Omental fat pad (tissue), 4 donors: ENCODE data around the gene DENND5B. TPM values are rescaled to one million over a fixed set of nuclear protein-coding genes. Genes with fewer than 3 reads are reported as not detected.
"Not testable (repeated sequence)": the region's sequence is repeated elsewhere in the genome, so short reads cannot be mapped to it uniquely, and the experiment has no call there.

Experiments used
- ATAC-seq: fragments of 150-250 bp; one replicate; pipeline ENCODE4 v1.9.1; 2016; ENCODE audit warnings: mild to moderate bottlenecking, moderate library complexity; ENCODE audit not compliant: low FRiP score
- DNase-seq: peaks from one replicate; pipeline ENCODE4 v3.0.0-alpha.2; 2019; ENCODE audit warnings: low spot score
- total RNA-seq, 4 donors: library from RNA; depleted of rRNA; stranded (reverse); fragments of >200 nt; gene quantifications; one replicate each; pipeline ENCODE4 v1.1.0, GENCODE V29; 2016
- TF ChIP-seq, protein P1 (sequence below), 3 donors: fragments of 450-650 bp; IDR thresholded peaks; one replicate each; pipeline ENCODE4 v1.5.1; 2016 to 2017; ENCODE audit warnings: antibody characterized with exemption in 3 of 3, mild to moderate bottlenecking in 3 of 3, moderate library complexity in 2 of 3

The DENND5B gene
- total RNA-seq, 4 donors from 2014 or later: 9.1 to 17.1 (median 15.8) TPM

GRCh38 chr12:31627456-31628054 lies 36.6 kb upstream of the DENND5B start:
- TF ChIP-seq, protein P1, sequence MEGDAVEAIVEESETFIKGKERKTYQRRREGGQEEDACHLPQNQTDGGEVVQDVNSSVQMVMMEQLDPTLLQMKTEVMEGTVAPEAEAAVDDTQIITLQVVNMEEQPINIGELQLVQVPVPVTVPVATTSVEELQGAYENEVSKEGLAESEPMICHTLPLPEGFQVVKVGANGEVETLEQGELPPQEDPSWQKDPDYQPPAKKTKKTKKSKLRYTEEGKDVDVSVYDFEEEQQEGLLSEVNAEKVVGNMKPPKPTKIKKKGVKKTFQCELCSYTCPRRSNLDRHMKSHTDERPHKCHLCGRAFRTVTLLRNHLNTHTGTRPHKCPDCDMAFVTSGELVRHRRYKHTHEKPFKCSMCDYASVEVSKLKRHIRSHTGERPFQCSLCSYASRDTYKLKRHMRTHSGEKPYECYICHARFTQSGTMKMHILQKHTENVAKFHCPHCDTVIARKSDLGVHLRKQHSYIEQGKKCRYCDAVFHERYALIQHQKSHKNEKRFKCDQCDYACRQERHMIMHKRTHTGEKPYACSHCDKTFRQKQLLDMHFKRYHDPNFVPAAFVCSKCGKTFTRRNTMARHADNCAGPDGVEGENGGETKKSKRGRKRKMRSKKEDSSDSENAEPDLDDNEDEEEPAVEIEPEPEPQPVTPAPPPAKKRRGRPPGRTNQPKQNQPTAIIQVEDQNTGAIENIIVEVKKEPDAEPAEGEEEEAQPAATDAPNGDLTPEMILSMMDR (IDR thresholded peaks at IDR 0.05): no peak
- ATAC-seq (no peak), DNase-seq (no peak)

GRCh38 chr12:31626270-31626995 lies 35.5 kb upstream of the DENND5B start:
- TF ChIP-seq, protein P1 (IDR thresholded peaks at IDR 0.05): no peak
- no peak for DNase-seq
- no peak for ATAC-seq

DNA sequence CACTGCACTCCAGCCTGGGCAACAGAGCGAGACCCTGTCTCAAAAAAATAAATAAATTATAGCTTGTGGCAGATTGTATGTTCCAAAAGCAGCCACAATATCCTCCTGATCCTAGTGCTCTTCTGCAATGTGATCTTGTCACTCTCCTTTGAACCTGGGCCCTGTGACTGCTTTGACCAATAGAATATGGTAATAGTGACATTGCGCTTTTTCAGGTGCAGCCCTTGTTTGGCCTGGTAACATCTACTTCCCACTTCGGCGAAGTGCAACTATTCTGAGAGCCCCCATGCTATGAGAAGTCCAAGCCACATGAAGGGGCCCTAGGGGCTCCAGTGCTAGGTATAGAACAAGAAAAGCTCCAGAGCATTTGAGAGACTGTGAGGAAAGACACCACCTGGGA lies 31.1 kb upstream of the DENND5B start:
- no peak for DNase-seq
- TF ChIP-seq, protein P1 (IDR thresholded peaks at IDR 0.05): no peak
- ATAC-seq: no peak

DNA sequence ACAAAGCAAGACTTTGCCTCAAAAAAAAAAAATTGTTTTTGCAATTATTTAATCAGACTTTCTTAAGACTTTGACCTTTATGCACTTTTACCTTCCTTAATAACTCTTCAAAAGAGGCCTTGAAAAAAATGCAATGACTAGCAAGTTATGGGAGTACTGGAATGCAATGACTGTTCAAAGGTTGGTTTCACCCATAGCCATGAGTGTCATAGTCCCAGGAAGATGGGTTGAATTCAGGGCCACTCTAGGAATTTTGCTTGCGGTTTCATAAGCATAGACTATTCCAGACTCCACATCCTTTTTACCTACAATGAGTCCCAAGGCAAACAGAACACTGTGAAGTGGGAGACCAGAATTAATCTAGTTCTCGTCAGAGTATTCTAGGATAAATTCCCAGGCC lies 29.4 kb upstream of the DENND5B start:
- no peak for DNase-seq
- TF ChIP-seq, protein P1 (IDR thresholded peaks at IDR 0.05): no peak
- no peak for ATAC-seq

- ATAC-seq: no peak
- no peak for DNase-seq
- TF ChIP-seq, protein P1 (IDR thresholded peaks at IDR 0.05): no peak
Observed at GRCh38 chr12:31618228-31619025, 27.5 kb upstream of the DENND5B start.

DNA sequence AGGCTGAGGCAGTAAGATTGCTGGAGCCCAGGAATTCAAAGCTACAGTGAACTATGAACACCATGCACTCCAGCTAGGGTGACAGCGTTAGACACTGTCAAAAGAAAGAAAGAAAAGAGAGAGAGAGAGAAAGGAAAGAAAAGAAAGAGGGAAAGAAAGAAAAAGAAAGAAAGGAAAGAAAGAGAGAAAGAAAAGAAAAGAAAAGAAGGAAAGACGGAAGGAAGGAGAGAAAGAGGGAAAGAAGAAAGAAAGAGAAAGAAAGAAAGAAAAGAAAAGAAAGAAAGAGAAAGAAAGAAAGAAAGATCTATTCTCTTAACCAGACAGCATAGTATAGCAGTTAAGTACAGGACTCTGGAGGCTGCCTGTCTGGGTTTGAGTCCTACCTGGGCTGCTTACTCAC lies 21.9 kb upstream of the DENND5B start:
- TF ChIP-seq, protein P1 (IDR thresholded peaks at IDR 0.05): no peak
- ATAC-seq: no peak
- DNase-seq: no peak

GRCh38 chr12:31608299-31608698 lies 17.4 kb upstream of the DENND5B start:
- ATAC-seq, DNase-seq: not testable (repeated sequence)
